ENCODE results near the gene PMS1. TPM values are rescaled to one million over a fixed set of nuclear protein-coding genes. Genes with fewer than 3 reads are reported as not detected.
A peak's percentile ranks its signal among the peaks of the same experiment; 100 is the strongest.

PMS1 gene
- total RNA-seq (27.8 and 28.4 TPM in 2 replicates), polyA plus RNA-seq (4.9 and 6.6 TPM in 2 replicates), polyA minus RNA-seq (17.9 and 24.2 TPM in 2 replicates), Bru-seq, nascent RNA (percentile 80 among the genes with signal in this experiment), BruChase-seq, experiment 1, labeled RNA remaining after a 6-hour chase (percentile 74 among the genes with signal in this experiment), BruChase-seq, experiment 2, labeled RNA remaining after a 2-hour chase (percentile 77 among the genes with signal in this experiment)
- 6.5 and 8.0 TPM in 2 replicates for polyA plus RNA-seq (2011; cell fraction: cytosol; rRNA removed)
- 20.9 and 28.1 TPM in 2 replicates for polyA plus RNA-seq (2011; cell fraction: nucleus; rRNA removed)
- 12.3 and 13.6 TPM in 2 replicates for polyA plus RNA-seq (2012)
- polyA minus RNA-seq (2011; cell fraction: cytosol; rRNA and poly(A)+ RNA removed): 8.7 TPM
- polyA minus RNA-seq (2011; cell fraction: nucleus; rRNA and poly(A)+ RNA removed): 18.3 and 34.5 TPM in 2 replicates
- long read RNA-seq, transcript PMS1-202 (5 exons, 948 nt): minor isoform, 6 of 48 reads
- long read RNA-seq, transcript PMS1-213 (13 exons, 3,225 nt): major isoform, 14 of 48 reads
- long read RNA-seq, partial matches to known transcripts: 12 of 48 reads
- long read RNA-seq, other reads (novel, unspliced or antisense): 12 of 48 reads

DNA sequence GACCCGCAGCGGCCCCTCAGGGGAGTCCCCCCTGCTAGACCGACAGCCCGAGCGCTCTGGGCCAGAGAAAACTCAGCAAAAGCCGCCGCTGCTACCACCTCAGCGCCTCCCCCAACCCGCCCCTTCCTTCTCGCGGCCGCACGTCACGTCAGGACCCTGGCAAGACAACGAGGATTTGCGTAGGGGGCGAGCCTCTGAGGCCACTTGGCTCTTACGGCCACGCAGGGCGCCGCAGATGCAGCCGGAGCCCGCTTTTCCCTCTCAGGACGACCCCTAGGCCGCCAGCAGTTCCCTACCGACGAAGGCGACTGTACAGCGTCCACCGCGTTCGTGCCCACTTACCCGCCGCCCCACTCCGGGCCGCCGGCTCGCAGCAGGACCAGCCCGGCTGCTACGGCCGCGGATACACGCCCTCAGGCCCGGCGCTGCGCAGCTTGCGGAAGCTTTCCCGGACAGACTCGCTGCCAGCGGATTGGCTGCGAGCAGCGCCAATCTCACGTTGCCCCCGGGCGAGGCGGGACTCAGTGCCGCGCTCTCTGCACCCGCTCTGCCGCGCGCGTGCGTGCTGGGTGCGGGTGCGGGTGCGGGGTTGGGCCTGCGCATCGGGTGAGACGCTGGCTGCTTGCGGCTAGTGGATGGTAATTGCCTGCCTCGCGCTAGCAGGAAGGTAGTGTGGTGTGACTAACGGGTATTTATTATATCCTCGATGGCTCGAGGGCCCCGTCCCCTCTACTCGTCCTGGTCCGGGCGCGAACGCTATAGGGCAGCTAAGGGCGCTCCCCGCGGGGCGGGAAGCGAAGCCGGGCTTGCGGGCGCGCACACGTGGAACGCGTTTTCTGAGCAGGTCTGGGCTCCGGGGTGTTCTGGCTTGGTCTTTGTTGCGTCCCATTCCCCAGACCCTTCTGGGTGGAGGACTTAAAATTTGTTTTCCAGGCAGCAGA is at the start of gene PMS1, which contains the start of gene ORMDL1:
Gene PMS1 (plus strand): TSS at position 524 of the 941 bp plus-strand sequence. CDS start 7,360 bp downstream, outside the sequence.
Gene ORMDL1 (minus strand): TSS at position 413 of the 941 bp plus-strand sequence. CDS start 1,744 bp downstream, outside the sequence.
- Histone ChIP-seq H3K9ac (replicated peaks; ENCODE audit: extremely low read depth, insufficient read depth, low read length) (peak within 1 kb of the TSS; percentile 86), H3K4me3 (replicated peaks in 1 of 3; ENCODE audit: insufficient read depth in 1 of 3, low read depth in 1 of 3, low read length in 3 of 3) (peak within 1 kb of the TSS; percentile 73 to 95 (median 87)), H3K36me3 (ENCODE audit: control insufficient read depth in 2 of 2, extremely low read depth in 1 of 2, insufficient read depth in 2 of 2, low read length in 2 of 2) (peaks cover 2 to 3% of the 10 kb centered on the region in 2 experiments), H3K27me3 (ENCODE audit: control insufficient read depth in 2 of 2, insufficient read depth in 2 of 2, low read length in 2 of 2) (no peaks in the 10 kb centered on the region), H3K9me1 (replicated peaks; ENCODE audit: control insufficient read depth, extremely low read depth, insufficient read depth, low read length) (no peaks in the 10 kb centered on the region), H3K27ac (ENCODE audit: insufficient read depth, low read depth, low read length) (peak within 1 kb of the TSS; percentile 71), H2AFZ (ENCODE audit: low read depth, low read length) (peak within 1 kb of the TSS; percentile 86), H3K4me1 (ENCODE audit: control insufficient read depth, extremely low read depth, insufficient read depth, low read length) (peaks cover 16% of the 10 kb centered on the region), H3K4me2 (ENCODE audit: insufficient read depth, low read length) (peak within 1 kb of the TSS; percentile 97), H3K79me2 (ENCODE audit: control insufficient read depth, insufficient read depth, low read length) (peaks cover 65% of the 10 kb centered on the region), H3K9me3 (replicated peaks; ENCODE audit: control insufficient read depth, insufficient read depth, low read length) (no peaks in the 10 kb centered on the region), H4K20me1 (replicated peaks; ENCODE audit: control insufficient read depth, extremely low read depth, insufficient read depth, low read length) (no peaks in the 10 kb centered on the region)
- CTCF ChIA-PET: interaction anchor here (1.2 to 2.3 kb wide), 4 partner anchors 14 to 536 kb away, joined by 3 to 10 read pairs (median 5); partner anchors contain the start of genes ASNSD1 and HIBCH
- peak; percentile 76 for FAIRE-seq
- intact Hi-C loops (cut with micrococcal nuclease) (loop anchor here (1.0 kb wide), 4 partner anchors 21 to 535 kb away; partner anchors contain the start of genes ANKAR, ASNSD1 and HIBCH), dilution Hi-C loops (cut with MboI; ENCODE audit: extremely low pct_ligation_motif_present, low sequenced_read_pairs) (no loop called here)
- peak; percentile 98 for DNase-seq (ENCODE audit: low read depth, low spot score)
- POLR2A ChIA-PET: no interaction called here
- no TSS peak for BruUV-seq (replicated peaks)
- peak; percentile 97 for TF ChIP-seq POLR2AphosphoS5 (IDR thresholded peaks at IDR 0.05; ENCODE audit: insufficient read depth, low read depth, low read length)
- peak; percentile 71 for TF ChIP-seq FOS (IDR thresholded peaks at IDR 0.05; ENCODE audit: borderline replicate concordance, insufficient read depth, low read length)
- no peak for TF ChIP-seq EZH2 (IDR thresholded peaks at IDR 0.05; ENCODE audit: borderline replicate concordance, low read depth, low read length, severe bottlenecking)
- TF ChIP-seq POLR2A (IDR thresholded peaks at IDR 0.05; ENCODE audit: low read depth, low read length): peak; percentile 92
- no peak for TF ChIP-seq GATA2 (IDR thresholded peaks at IDR 0.05; ENCODE audit: insufficient read depth, insufficient read length, low read depth, low read length)
- TF ChIP-seq JUN (IDR thresholded peaks at IDR 0.05; ENCODE audit: borderline replicate concordance, insufficient read depth, insufficient read length, low read depth): no peak
- TF ChIP-seq MYC (IDR thresholded peaks at IDR 0.05; ENCODE audit: low read depth, low read length): peak; percentile 45
- TF ChIP-seq, protein P1, sequence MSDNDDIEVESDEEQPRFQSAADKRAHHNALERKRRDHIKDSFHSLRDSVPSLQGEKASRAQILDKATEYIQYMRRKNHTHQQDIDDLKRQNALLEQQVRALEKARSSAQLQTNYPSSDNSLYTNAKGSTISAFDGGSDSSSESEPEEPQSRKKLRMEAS (IDR thresholded peaks at IDR 0.05; ENCODE audit: insufficient read depth, insufficient read length): no peak
- TF ChIP-seq, protein P2, sequence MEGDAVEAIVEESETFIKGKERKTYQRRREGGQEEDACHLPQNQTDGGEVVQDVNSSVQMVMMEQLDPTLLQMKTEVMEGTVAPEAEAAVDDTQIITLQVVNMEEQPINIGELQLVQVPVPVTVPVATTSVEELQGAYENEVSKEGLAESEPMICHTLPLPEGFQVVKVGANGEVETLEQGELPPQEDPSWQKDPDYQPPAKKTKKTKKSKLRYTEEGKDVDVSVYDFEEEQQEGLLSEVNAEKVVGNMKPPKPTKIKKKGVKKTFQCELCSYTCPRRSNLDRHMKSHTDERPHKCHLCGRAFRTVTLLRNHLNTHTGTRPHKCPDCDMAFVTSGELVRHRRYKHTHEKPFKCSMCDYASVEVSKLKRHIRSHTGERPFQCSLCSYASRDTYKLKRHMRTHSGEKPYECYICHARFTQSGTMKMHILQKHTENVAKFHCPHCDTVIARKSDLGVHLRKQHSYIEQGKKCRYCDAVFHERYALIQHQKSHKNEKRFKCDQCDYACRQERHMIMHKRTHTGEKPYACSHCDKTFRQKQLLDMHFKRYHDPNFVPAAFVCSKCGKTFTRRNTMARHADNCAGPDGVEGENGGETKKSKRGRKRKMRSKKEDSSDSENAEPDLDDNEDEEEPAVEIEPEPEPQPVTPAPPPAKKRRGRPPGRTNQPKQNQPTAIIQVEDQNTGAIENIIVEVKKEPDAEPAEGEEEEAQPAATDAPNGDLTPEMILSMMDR (IDR thresholded peaks at IDR 0.05; ENCODE audit: extremely low read depth in 1 of 2, insufficient read depth in 1 of 2, low read depth in 1 of 2, low read length in 2 of 2): no peak

Data from endothelial cell of umbilical vein (primary cell).